Ishikawa (cell line): Measurements from ENCODE around the gene ANKS6.

Source experiments
- CREB1 ChIP-seq: IDR thresholded peaks from 2 replicates; pipeline ENCODE4 v1.6.1; 2012; ENCODE audit warnings: low read depth
- EGR1 ChIP-seq: IDR thresholded peaks from 2 replicates; pipeline ENCODE4 v1.6.1; 2012
- YY1 ChIP-seq: IDR thresholded peaks from 2 replicates; pipeline ENCODE4 v1.6.1; 2012; ENCODE audit warnings: low read depth

DNA sequence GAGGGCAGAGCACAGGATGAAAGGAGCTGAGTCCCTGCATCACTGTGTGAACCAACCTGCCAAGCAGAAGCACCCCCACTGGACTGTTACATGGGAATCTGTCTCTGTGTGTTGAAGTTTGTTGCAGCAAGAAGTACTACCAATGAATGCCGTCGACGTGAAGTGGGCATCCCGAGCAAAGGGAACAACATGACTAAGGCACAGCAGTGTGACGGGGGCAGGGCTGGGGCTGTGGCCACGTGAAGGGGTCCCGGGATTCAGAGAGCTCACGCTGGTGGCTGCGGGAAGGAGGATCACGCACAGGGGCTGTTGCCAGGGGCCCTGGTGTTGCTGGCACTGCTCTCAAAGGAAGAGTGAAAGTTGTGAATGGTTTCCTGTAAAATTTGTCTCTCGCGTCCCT, 60.1 kb downstream of the ANKS6 start:
- TF ChIP-seq YY1 = no peak
- TF ChIP-seq CREB1 = no peak
- no peak for TF ChIP-seq EGR1
